ENCODE data around the gene BTC. TPM values are rescaled to one million over a fixed set of nuclear protein-coding genes. Genes with fewer than 3 reads are reported as not detected.

Gene BTC
- total and polyA plus RNA-seq, 2 donors (not counting 1 experiment from before 2014, with no cell fraction given) = not detected

DNA sequence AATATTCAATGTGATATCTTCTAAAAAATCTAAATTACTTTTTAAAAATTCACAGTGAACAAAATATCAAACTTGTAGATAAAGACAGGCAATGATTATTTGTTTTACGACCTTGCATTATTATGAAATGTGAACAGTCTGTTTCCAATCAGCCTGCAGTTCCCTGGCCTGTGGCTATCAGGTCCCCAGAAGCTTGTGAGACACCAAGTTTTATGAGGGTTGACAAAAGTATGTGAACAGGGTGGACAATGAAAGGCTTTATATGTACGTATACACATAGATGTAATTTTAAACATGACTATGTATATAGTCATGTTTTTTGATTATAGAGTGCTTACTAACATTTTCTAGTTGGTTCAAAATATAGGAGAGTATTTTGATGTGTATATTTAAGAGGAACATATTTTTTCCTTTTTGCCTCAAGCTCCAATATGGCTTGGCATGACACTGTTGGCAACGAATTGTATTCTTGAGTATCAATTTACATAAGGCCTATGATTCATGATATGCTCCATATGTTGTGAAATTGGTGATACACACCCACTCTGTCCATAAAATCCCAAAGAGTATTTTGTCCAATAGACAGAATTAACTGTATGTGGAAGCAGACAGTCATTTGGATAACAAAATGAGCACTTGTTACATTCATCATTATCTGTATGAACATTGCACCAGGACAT is 55.7 kb downstream of the BTC start:
- POLR2A ChIA-PET = no interaction called here
- H3K9ac ChIP-seq (ENCODE audit: low read length) = no peak overlapping the region
- no peaks in the 10 kb centered on the region for H3K79me2 ChIP-seq (ENCODE audit: control insufficient read depth, insufficient read depth, low read length)
- no peaks in the 10 kb centered on the region for H3K36me3 ChIP-seq (replicated peaks in 1 of 2; ENCODE audit: control extremely low read depth in 1 of 2, control insufficient read depth in 1 of 2, extremely low read depth in 1 of 2, insufficient read depth in 2 of 2, low read length in 1 of 2)
- H3K4me2 ChIP-seq (replicated peaks; ENCODE audit: low read depth, low read length, poor library complexity, severe bottlenecking) = no peak overlapping the region
- no peaks in the 10 kb centered on the region for H3K4me1 Mint-ChIP-seq
- ATAC-seq (ENCODE audit: low read depth) (no peak), DNase-seq (no peak)
- WGBS (ENCODE audit: insufficient coverage) = 88% methylated on average over 1 of the region's 3 CpGs
- H3K27ac ChIP-seq (ENCODE audit: low read length in 2 of 2) = no peak overlapping the region
- CTCF ChIA-PET = no interaction called here
- no peaks in the 10 kb centered on the region for H3K4me1 ChIP-seq (ENCODE audit: control insufficient read depth in 2 of 2, insufficient read depth in 2 of 2, low read length in 2 of 2)
- H3K27ac Mint-ChIP-seq = no peak overlapping the region
- H3K27me3 ChIP-seq (replicated peaks in 1 of 4; ENCODE audit: control extremely low read depth in 1 of 4, control insufficient read depth in 3 of 4, insufficient read depth in 4 of 4, low read length in 3 of 4) = no peaks in the 10 kb centered on the region
- H4K20me1 ChIP-seq (ENCODE audit: control insufficient read depth, insufficient read depth, low read length, poor library complexity, severe bottlenecking) = no peaks in the 10 kb centered on the region
- H3K4me3 ChIP-seq (ENCODE audit: control extremely low read depth in 1 of 5, extremely low read depth in 1 of 5, insufficient read depth in 1 of 5, low read depth in 2 of 5, low read length in 4 of 5) = no peak overlapping the region
- TF ChIP-seq EZH2 (IDR thresholded peaks at IDR 0.05; ENCODE audit: borderline replicate concordance, insufficient read depth, low read depth, low read length, poor library complexity, severe bottlenecking) = no peak
- TF ChIP-seq, protein P1, sequence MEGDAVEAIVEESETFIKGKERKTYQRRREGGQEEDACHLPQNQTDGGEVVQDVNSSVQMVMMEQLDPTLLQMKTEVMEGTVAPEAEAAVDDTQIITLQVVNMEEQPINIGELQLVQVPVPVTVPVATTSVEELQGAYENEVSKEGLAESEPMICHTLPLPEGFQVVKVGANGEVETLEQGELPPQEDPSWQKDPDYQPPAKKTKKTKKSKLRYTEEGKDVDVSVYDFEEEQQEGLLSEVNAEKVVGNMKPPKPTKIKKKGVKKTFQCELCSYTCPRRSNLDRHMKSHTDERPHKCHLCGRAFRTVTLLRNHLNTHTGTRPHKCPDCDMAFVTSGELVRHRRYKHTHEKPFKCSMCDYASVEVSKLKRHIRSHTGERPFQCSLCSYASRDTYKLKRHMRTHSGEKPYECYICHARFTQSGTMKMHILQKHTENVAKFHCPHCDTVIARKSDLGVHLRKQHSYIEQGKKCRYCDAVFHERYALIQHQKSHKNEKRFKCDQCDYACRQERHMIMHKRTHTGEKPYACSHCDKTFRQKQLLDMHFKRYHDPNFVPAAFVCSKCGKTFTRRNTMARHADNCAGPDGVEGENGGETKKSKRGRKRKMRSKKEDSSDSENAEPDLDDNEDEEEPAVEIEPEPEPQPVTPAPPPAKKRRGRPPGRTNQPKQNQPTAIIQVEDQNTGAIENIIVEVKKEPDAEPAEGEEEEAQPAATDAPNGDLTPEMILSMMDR (IDR thresholded peaks at IDR 0.05) = no peak
- peaks cover 4% of the 10 kb centered on the region for H3K27me3 Mint-ChIP-seq
- no peaks in the 10 kb centered on the region for H3K9me3 ChIP-seq (ENCODE audit: control extremely low read depth in 1 of 3, control insufficient read depth in 2 of 3, insufficient read depth in 1 of 3, low read length in 2 of 3)
- H3K9me3 Mint-ChIP-seq (ENCODE audit: insufficient read depth) = no peaks in the 10 kb centered on the region
- no peak overlapping the region for H3K4me3 Mint-ChIP-seq
- intact Hi-C loops (cut with micrococcal nuclease) = no loop called here
- H2AFZ ChIP-seq (ENCODE audit: insufficient read depth, low read depth, low read length, poor library complexity, severe bottlenecking) = no peak overlapping the region

GRCh38 chr4:74734995-74735394 is 59.3 kb downstream of the BTC start:
- CTCF ChIA-PET = no interaction called here
- Histone ChIP-seq H2AFZ (ENCODE audit: insufficient read depth, low read depth, low read length, poor library complexity, severe bottlenecking) (no peak overlapping the region), H3K9ac (ENCODE audit: low read length) (no peak overlapping the region), H4K20me1 (ENCODE audit: control insufficient read depth, insufficient read depth, low read length, poor library complexity, severe bottlenecking) (no peaks in the 10 kb centered on the region), H3K4me2 (replicated peaks; ENCODE audit: low read depth, low read length, poor library complexity, severe bottlenecking) (no peak overlapping the region), H3K36me3 (replicated peaks in 1 of 2; ENCODE audit: control extremely low read depth in 1 of 2, control insufficient read depth in 1 of 2, extremely low read depth in 1 of 2, insufficient read depth in 2 of 2, low read length in 1 of 2) (no peaks in the 10 kb centered on the region), H3K27ac (ENCODE audit: low read length in 2 of 2) (no peak overlapping the region), H3K27me3 (replicated peaks in 1 of 4; ENCODE audit: control extremely low read depth in 1 of 4, control insufficient read depth in 3 of 4, insufficient read depth in 4 of 4, low read length in 3 of 4) (no peaks in the 10 kb centered on the region), H3K79me2 (ENCODE audit: control insufficient read depth, insufficient read depth, low read length) (no peaks in the 10 kb centered on the region), H3K9me3 (ENCODE audit: control extremely low read depth in 1 of 3, control insufficient read depth in 2 of 3, insufficient read depth in 1 of 3, low read length in 2 of 3) (no peaks in the 10 kb centered on the region), H3K4me3 (ENCODE audit: control extremely low read depth in 1 of 5, extremely low read depth in 1 of 5, insufficient read depth in 1 of 5, low read depth in 2 of 5, low read length in 4 of 5) (no peak overlapping the region), H3K4me1 (ENCODE audit: control insufficient read depth in 2 of 2, insufficient read depth in 2 of 2, low read length in 2 of 2) (no peaks in the 10 kb centered on the region)
- POLR2A ChIA-PET = no interaction called here
- WGBS (ENCODE audit: insufficient coverage) = 89% methylated on average over 1 of the region's 2 CpGs
- Mint-ChIP-seq H3K27me3 (no peaks in the 10 kb centered on the region), H3K9me3 (ENCODE audit: insufficient read depth) (no peaks in the 10 kb centered on the region), H3K4me1 (no peaks in the 10 kb centered on the region), H3K4me3 (no peak overlapping the region), H3K27ac (no peak overlapping the region)
- TF ChIP-seq, protein P1 (IDR thresholded peaks at IDR 0.05) = no peak
- TF ChIP-seq EZH2 (IDR thresholded peaks at IDR 0.05; ENCODE audit: borderline replicate concordance, insufficient read depth, low read depth, low read length, poor library complexity, severe bottlenecking) = no peak
- intact Hi-C loops (cut with micrococcal nuclease) = no loop called here
- ATAC-seq (ENCODE audit: low read depth) = no peak
- DNase-seq = no peak
